OCI-LY7 (cell line): ENCODE results near the gene NELL1.

ENCODE experiments used
- EZH2phosphoT487 ChIP-seq: fragments of 200-600 bp; sonication (generic); IDR thresholded peaks from 2 replicates; pipeline ENCODE4 v1.6.1; 2018; ENCODE audit warnings: low read depth, borderline replicate concordance, mild to moderate bottlenecking, mixed run types, antibody characterized with exemption, low read length, moderate library complexity, mixed read lengths
- TF ChIP-seq, protein P1 (sequence below): fragments of 200-600 bp; sonication (generic); conservative IDR thresholded peaks from 2 replicates; pipeline ENCODE4 v1.5.1; 2014; ENCODE audit warnings: mild to moderate bottlenecking, antibody characterized with exemption, low read length, moderate library complexity, mixed read lengths

GRCh38 chr11:21343204-21343603 lies 673.8 kb downstream of the NELL1 start:
- TF ChIP-seq, protein P1, sequence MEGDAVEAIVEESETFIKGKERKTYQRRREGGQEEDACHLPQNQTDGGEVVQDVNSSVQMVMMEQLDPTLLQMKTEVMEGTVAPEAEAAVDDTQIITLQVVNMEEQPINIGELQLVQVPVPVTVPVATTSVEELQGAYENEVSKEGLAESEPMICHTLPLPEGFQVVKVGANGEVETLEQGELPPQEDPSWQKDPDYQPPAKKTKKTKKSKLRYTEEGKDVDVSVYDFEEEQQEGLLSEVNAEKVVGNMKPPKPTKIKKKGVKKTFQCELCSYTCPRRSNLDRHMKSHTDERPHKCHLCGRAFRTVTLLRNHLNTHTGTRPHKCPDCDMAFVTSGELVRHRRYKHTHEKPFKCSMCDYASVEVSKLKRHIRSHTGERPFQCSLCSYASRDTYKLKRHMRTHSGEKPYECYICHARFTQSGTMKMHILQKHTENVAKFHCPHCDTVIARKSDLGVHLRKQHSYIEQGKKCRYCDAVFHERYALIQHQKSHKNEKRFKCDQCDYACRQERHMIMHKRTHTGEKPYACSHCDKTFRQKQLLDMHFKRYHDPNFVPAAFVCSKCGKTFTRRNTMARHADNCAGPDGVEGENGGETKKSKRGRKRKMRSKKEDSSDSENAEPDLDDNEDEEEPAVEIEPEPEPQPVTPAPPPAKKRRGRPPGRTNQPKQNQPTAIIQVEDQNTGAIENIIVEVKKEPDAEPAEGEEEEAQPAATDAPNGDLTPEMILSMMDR, result no peak
- TF ChIP-seq EZH2phosphoT487, result no peak
